HG03135 (cell line): ENCODE measurements around the gene PTPRT.

ENCODE experiments used
- ATAC-seq: cut with Tn5 transposase; IDR thresholded peaks from one replicate; pipeline ENCODE4 v1.9.1; 2021; ENCODE audit warnings: mild to moderate bottlenecking, moderate library complexity; ENCODE audit not compliant: unreplicated experiment

Gene PTPRT

DNA sequence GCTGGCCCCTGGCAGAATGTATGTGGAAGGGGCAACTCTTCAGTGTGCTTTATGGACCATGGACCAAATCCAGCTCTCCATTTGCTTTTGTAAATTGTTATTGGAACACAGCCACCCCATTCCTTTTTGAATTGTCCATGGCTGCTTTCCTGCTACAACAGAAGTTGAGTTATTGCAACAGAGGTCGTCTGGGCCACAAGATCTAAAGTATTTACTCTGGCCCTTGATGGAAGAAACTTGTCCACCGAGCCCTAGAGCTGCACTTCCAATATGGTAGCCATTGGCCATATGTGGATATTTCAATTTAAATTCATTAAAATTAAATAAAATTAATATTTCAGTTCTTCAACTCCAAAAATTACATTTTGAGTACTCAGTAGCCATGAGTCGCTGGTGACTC lies 543.5 kb downstream of the PTPRT start:
- no peak for ATAC-seq

DNA sequence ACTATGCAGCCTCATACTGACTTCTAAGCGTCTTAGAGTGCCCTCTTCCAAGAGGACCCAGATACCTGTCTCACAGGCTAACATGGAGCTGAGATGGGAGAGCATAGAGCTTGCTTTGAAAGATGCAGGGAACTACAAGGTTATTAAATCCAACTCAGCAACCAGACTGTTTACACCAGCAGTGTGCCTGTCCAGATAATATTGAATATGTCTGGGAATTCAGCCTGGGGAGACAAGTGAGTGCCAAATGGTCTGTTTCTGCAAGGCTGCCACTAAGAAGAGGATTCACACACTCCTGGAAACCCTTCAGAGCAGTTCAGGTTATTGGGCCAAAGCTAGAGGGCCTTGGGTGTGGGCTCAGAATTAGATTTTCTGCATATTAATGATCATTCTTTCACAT lies 547.8 kb downstream of the PTPRT start:
- ATAC-seq = no peak

DNA sequence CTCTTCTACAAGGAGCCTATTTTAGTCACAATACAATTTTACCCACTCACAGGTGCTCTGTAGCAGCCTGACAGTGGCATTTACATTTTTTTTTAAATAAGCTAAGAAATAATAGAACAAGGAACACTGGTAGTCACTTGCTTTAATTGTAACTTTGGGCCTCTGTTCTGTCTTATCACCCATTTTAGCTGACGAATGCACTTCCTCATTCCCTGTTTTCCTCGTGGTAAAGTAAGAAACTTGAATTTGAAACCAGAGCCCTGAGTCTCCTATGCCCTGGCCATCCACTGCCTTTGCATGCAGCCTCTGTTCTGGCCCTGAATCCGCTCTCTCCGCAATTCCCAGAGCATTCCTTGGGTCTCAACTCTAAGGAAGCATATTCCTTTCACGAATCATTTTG lies 550.6 kb downstream of the PTPRT start:
- no peak for ATAC-seq

DNA sequence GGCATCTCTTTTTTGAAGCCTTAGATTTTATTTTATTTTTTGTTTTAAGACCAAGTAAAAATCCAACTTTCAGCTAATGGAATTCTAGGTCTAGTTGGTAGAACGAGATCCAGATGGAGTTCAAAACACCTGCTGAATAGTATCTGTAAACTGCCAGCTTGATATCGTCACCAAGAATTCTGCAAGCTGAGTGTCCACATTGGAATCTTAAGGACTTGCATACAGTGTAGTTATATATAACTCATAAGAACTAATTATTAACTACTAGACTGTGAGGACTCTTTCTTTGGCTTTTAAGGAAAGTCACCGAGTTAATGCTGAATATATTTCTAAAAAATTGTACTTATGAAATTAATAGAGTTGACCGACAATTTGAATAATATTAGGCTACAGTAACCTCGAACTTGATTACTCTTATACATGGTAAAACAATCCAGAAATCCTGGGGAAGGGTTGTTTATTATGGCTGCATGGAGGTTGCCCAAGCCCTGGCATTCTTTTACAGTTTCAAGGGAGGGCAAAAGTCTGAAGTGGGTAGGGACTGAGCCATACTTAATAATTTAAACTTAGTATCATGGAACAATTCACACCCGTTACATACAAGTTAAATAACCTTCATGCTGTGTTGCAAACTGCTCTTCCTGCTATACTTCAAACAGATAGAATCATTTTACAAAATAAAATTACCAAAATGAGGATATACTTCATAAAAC lies 553.9 kb downstream of the PTPRT start:
- ATAC-seq = no peak

DNA sequence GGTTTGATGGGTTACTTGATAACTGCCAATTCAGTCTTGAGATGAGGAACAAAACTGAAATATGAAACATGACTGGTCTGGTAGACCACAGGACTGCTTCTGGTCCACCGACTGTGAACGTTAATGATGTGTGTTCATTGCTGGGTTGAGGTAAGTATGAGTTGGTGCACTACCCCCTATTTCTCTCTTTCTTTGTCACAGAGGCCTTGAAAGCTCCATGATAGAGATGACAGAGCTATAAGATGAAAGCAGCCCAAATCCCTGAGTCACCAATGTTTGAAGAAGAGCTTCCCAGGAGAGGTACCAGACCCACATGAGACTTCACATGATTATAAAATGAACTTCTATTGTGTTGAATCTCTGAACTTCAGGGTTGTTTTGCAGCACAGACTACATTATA lies 555.5 kb downstream of the PTPRT start:
- ATAC-seq = no peak

DNA sequence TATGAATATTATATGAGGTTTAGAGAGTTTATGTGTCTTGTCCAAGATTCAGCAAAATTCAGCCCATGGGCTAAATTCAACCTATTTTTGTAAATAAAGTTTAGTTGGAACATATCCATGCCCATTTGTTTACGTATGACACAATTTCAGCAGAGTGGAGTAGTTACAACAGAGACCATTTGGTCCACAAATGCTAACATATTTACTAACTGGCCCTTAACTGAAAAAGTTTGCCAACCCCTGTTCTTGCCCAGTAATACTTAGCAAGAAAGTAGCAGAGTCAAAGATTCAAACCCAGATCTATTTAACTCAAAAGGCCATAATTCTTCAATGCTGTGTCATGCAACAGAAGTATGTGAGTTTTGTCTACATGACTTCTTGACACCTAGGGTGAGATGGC lies 561.0 kb downstream of the PTPRT start:
- ATAC-seq = no peak

DNA sequence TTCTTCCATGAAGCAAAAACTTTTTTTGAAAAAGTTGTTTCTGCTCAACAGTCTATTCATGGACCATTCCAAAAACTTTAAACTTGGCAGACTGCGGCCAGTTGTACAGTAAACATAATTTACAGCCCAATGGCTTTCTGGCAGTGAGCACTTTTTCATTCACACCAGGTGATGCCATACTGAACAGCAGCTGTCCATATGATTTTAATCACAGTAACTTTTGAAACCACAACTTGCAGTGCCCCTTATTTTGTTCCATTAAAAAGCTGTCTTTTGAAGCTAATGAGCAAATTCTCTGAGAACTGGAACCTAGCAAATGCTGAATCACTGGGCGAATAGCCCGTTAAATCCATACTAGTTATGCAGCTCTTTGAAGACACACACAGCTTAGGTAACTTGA lies 576.6 kb downstream of the PTPRT start:
- ATAC-seq = no peak

DNA sequence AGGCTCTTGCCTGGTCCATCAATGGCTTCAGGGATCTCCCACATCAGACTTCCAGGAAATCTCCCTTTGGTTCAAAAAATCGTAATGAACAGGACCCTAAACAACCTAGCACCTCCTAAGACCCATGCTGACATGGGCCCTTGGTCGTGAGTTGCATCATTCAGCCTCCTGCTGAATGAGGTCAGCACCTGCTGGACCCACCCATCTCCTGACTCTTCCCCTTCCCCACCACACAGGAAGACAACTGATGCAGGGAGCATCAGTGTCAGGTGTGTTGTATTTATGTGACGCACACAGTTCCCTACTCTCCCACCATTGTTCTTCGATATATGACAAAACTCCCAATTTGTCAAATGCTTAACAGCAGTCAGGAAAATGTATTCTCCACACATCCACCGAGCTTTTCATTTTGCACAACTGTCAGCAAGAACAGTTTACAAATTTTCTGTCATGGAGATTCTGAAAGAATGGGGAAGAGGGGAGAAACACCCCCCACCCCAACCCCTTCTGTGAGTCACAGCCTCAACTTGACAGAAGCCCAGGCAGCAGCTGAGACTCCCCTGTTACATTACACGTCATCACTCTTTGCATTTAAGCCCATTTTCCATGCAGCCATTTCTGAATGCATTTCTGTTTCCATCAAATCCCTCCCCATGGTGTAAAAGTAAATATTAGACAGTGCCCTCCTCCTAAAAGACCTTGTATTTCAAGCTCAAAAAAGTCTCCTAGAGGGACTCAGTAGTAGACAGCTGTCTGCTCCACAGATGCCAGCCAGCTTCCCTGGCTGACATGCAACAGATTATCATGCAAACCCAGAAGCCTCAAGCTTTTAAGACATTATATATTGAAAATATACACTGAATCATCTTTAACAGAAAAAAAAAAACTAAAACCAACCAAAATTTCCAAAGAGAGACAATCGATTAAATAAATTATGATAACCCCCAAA lies 577.5 kb downstream of the PTPRT start:
- no peak for ATAC-seq

DNA sequence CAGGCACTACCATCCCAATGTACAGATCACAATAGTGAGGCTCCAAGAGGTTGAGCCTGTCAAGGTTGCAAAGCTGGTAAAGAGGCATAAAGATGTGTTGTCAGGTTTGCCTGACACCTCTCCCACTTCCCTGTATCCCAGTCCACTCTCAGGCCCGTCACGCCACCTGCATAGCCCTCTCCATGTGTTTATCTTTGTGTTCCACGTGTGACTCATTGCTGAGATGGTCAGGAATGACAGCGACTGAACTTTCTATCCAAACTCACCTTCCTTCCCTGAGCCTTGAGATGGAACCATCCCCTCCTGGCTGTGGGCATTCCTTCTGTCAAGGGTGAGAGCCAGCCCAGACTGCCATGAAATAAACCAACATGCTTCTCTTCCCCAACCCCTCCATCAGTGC lies 578.3 kb downstream of the PTPRT start:
- ATAC-seq = no peak

DNA sequence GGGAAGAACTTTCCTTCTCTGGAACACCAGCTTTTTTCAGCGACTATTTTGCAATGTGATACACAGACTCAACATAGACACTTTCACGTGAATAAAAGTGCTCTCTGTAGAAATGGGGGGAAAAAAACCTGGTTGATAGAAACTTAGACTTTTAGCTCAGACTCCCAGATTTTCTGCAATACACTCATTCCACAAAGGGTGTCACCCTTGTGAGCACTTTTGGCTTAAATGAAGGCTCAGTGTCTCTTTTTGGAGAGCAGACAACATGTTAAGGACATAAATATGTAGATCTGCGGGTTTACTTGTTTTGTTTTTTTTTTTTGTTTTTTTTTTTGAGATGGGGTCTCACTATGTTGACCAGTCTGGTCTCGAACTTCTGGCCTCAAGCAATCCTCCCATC lies 579.6 kb downstream of the PTPRT start:
- ATAC-seq = no peak

DNA sequence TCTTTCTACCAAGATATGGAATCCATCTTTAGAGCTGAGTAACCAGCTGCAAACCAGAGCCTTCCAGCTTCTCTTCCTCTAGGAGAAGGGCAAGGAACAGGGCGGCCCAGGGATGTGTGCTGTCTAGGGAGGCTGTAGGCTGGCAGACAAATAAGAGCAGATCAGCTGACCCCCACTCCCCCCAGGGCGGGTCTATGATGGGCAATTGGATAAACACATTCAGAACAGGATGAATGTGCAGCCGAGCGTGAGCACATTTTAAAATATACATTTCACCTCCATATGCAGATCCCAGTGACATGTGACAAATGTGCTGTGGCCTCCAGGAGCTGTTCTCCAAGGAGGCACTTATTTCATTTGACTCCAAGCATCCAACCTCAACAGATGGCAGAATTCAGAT lies 580.1 kb downstream of the PTPRT start:
- no peak for ATAC-seq

DNA sequence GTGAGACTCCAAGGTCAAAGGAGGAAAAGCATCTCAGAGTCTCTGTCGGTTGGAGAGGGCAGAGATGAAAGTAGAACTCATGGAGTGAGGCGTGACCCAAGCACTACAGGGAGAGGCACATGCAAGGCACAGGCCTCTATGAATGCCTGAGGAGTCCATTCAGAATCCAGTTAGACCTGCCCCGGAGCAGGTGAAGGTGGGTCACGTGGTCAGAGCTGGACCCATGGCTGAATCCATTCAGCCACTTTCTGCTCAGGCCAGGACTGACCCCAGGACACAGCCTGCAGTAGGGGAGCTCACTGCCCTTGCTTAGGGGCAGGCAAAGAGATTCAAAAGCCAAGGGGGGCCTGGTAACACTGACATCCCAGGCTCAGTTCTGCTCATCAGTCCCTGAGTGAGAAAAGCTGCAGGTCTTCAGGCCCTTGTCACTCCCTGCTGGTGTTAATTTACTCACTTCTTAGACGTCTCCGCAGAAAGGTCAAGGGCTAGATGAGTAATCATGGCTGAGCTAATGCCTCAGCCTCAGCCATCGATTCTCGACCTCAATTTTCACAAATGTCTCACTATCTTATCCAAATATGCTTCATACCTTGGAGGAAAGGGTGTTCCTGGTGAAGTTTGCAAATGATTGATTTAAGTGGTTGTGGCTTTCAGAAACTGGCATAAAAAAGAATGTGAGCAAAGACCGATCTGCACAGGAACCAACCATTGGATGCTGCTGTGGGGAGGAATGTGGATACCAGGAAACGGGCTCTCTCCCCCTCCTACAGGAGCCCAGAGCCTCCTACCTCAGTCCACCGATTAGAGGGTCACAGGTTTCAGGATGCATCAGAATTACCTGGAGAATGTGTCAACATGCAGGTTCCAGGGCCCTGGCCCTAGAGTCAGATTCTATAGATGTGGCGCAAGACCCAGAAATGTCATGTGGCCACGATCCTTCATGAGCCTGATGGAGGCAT lies 584.4 kb downstream of the PTPRT start:
- no peak for ATAC-seq

DNA sequence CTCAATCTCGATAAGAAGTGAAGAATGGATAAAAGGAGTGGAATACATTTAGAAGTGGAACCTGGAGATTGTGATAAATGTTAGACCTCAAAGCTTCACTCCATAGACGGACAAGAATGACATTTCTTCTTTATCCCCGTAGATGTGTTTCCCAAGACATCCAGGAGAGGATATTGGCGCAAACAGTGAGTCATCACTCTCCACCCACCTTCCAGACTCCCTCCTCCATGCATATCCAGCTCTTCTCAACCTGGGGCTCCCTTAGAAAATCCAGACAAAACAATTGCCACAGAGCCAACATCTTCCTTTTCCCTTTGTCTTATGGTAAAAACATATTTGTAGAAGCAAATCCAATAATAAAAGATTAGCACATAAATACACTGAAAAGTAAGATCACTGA lies 586.1 kb downstream of the PTPRT start:
- no peak for ATAC-seq

DNA sequence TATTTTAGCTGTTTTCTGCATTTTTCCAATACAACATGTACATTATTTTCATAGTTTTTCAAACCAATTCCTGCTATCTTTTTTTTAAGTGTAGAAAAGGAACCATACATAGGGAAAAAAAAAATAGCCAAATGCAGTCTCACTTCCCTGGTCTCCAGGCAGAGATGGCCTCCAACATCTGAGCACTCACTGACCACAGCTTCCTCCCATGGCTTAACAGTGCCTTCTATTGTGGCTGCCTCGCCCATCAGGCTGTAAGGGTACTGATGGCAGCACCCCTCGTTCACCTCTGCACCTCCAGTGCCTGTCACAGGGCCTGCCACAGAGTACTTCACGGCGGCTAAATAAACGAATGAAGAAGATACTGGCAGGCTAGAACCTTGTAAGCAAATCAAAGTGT lies 591.1 kb downstream of the PTPRT start:
- ATAC-seq = no peak

DNA sequence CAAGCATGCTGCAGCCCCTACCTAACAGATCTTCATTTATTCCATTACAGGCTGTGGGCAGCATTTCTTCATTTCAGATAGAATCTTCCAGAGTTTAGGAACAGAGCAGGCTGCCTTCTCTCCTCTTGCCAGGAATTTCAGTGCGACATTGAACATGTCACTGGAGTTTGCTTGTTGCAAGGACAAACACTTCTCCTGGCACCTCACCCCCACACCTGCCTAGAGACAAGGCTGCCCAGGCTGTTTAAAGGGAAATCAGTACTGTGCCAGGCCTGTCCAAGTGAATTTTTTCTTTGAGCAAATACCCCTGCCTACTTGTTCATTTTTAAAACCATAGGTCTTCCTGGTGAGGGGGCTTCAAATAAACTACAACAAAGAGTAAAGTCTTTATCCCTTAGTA lies 594.1 kb downstream of the PTPRT start:
- no peak for ATAC-seq

DNA sequence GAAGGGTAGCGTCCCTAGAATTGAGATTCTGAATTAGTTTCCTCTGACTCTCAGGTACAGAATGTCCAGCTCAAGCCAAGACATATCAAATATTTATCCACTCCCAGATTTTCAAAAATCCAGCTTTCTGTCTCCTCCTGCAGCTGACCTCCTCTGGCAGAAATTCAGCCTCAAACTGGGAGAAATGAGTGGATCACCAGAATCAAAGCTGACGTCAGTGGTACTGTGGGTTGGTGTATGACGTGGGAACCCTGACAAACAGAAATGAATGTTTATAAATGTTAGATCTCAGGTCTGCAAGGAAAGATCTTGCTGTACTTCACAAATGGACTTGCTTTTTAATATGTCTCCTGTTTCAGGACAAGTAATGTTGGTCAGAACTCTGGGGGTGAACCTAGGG lies 595.0 kb downstream of the PTPRT start:
- ATAC-seq = no peak

DNA sequence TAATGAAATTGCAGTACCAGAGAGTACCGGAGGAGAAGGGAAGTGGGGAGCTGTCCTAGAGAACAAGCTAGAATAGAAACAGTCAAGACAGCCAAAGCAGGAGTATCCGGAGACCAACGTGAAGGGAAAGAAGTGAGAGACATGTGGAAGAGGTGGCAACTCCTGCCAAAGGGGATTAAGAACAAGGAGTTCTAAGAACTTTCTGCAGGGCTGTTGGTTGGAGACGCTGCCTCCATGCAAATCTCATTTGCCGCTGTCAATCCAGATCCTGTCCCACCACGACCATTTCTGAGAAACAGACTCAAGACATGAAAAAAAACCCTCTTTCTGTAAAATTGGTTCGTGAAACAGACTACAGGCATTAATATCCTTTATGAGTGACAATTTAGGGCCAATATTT lies 595.7 kb downstream of the PTPRT start:
- no peak for ATAC-seq

DNA sequence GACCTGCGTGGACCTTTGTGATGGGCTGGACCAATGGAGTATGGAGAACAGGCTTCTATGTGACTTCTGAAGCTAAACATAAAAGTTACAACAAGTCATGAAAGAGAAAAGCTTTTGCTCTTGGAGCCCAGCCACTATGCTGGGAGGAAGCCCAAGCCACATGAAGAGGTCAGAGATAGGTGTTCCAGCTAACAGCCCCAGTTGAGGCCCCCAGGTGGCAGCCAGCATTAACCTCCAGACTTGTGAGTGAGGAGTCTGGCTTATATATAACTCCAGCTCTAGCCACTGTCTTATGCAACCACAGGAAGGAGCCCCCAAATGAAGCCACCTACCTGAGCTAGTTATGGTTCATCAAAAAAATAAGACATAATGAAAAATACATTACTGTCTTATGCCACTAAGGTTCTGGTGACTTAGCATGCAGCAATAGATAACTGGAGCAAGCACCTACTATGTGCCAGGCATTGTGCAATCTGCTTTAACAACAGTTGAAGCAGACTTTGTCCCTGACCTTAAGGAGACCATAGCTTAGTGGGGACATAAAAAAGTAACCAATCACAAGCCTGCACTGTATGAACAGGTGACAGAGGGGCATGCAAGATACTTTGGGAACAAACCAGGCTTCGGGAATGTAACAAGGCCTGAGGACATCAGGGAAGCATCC lies 599.6 kb downstream of the PTPRT start:
- ATAC-seq = no peak

DNA sequence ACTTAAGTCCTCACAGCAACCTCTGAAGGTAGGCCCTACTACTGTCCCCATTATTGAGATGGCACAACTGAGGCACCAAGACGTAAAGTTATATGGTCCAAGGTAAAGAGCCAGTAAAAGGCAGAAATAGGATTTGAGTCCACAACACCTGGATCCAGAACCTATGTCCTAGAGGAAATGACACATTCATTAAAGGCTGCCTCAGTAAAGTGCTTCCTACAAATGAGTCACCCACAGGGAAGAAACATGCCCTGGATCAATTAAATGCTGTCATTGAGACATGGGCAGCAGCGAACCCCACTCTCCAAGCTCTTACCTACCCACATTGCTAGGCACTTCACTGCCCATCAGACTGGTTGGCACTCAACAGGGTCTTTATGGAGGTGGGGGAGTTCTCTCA lies 600.9 kb downstream of the PTPRT start:
- ATAC-seq = no peak

DNA sequence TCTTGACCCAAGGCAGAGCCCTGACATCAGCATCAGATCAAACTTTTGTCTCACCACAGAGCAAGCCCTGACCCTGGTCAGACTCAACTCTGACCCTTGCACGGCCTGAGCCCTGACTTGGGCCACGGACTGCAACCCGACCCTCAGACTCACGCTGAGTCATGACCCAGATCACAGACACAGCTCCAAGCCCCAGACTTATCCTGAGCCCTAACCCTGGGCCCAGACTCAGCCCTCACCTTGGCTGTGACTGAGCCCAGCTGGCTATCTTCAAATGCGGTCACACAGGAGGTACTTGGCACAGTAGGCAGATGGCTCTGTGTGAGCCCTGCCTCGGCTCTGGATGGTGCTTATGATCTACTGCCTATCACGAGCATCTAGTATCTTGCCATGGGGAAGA lies 602.3 kb downstream of the PTPRT start:
- no peak for ATAC-seq

DNA sequence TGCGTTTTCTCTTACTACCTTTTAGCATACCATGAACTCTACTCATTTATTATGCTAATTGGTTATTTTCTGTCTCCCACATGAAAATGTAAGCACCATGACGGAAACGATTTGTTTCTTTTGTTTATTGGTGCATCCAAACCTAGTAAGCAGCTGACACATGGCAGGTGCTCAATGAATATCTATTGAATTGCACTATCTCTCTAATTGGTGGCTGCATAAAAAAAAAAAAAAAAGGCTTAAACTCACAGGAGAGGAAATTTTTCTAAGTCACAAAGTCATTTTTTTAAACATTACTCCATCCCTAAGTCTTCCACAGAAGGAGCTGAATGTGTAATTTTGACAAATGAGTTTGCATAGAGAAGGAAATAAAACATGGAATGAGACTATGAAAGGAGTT lies 608.4 kb downstream of the PTPRT start:
- ATAC-seq = no peak
